NCI-H524 treated with DMSO at 0.1 percent for 48 hours (cell line): ENCODE measurements around the gene GUCY2F.

ENCODE experiments used
- DNase-seq: peaks from one replicate; lab custom pipeline; 2025; lab: John Stamatoyannopoulos, UW

GUCY2F gene

GRCh38 chrX:109336141-109336540, 145.7 kb downstream of the GUCY2F start:
- DNase-seq, result no peak

DNA sequence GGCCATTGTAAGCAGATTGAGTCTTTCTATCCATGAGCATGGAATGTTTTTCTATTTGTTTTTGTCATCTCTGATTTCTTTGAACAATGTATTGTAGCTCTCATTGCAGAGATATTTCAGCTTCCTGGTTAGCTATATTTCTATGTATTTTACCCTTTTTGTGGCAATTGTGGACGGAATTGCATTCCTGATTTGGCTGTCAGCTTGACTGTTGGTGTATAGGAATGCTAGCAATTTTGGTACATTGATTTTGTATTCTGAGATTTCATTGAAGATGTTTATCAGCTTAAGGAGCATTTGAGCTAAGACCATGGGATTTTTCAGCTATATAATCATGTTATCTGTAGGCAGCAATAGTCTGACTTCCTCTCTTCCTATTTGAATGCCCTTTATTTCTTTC, 154.6 kb downstream of the GUCY2F start:
- no peak for DNase-seq
